HG02885 (cell line): ENCODE results near the gene UBAP1L.
"Not testable (repeated sequence)": the region's sequence is repeated elsewhere in the genome, so short reads cannot be mapped to it uniquely, and the experiment has no call there.

Experiments
- ATAC-seq: cut with Tn5 transposase; IDR thresholded peaks from one replicate; pipeline ENCODE4 v1.9.1; 2021; ENCODE audit warnings: mild to moderate bottlenecking; ENCODE audit not compliant: unreplicated experiment, poor library complexity

UBAP1L gene

GRCh38 chr15:65051266-65051665, 63.7 kb downstream of the UBAP1L start:
- ATAC-seq, result no peak

- ATAC-seq, result no peak
Observed at GRCh38 chr15:65050270-65050669, 64.7 kb downstream of the UBAP1L start.

- ATAC-seq, result peak; percentile 93
Observed at GRCh38 chr15:65049418-65049840, 65.6 kb downstream of the UBAP1L start.

GRCh38 chr15:65048241-65048640, 66.8 kb downstream of the UBAP1L start:
- ATAC-seq, result no peak

GRCh38 chr15:65044724-65045481, 70.1 kb downstream of the UBAP1L start, which contains the start of gene SLC51B:
SLC51B (plus strand) TSS chr15:65045387; CDS start chr15:65050005, 4,618 bp downstream.
- no peak for ATAC-seq

- ATAC-seq, result not testable (repeated sequence)
Observed at GRCh38 chr15:65044218-65044617, 70.8 kb downstream of the UBAP1L start.

- ATAC-seq, result no peak
Observed at GRCh38 chr15:65042776-65043327, 72.1 kb downstream of the UBAP1L start.
